Mucosa of descending colon (tissue), 3 donors: ENCODE data around the gene RNU5D-1. TPM values are rescaled to one million over a fixed set of nuclear protein-coding genes. Genes with fewer than 3 reads are reported as not detected.
"Not testable (repeated sequence)": the region's sequence is repeated elsewhere in the genome, so short reads cannot be mapped to it uniquely, and the experiment has no call there.

ENCODE experiments used
- ATAC-seq: fragments of 200-7000 bp; cut with Tn5 transposase; one replicate; pipeline ENCODE4 v1.9.1; 2020; ENCODE audit warnings: mild to moderate bottlenecking, moderate library complexity
- DNase-seq, 3 donors: peaks; one replicate each; pipeline ENCODE4 v3.0.0-alpha.2; 2020
- H3K36me3 ChIP-seq: fragments of 200-600 bp; one replicate; pipeline ENCODE4 v1.8.0; 2021; ENCODE audit warnings: low read depth, mild to moderate bottlenecking
- H3K4me1 ChIP-seq: fragments of 200-600 bp; one replicate; pipeline ENCODE4 v1.8.0; 2021; ENCODE audit warnings: low read depth, mild to moderate bottlenecking
- H3K4me3 ChIP-seq: fragments of 200-600 bp; one replicate; pipeline ENCODE4 v1.8.0; 2021; ENCODE audit warnings: mild to moderate bottlenecking
- H3K9me3 ChIP-seq: fragments of 200-600 bp; one replicate; pipeline ENCODE4 v1.8.0; 2021; ENCODE audit warnings: mild to moderate bottlenecking
- CTCF ChIP-seq: fragments of 200-600 bp; IDR thresholded peaks from one replicate; pipeline ENCODE4 v1.8.0; 2022; ENCODE audit warnings: antibody characterized with exemption, mild to moderate bottlenecking
- intact Hi-C, 2 donors: fragments of 100-400 bp; cut with DNase I in 1 of 2; cut with micrococcal nuclease in 1 of 2; formaldehyde crosslinking; loops; one replicate each; pipeline versions ENCODE4 v1.11.0 to v1.11.1; 2022; cut with DNase I, micrococcal nuclease
- total RNA-seq, 3 donors: library from RNA; stranded (reverse); fragmentation: NEBNext Ultra II Directional in 2 of 3; extraction: Animal tissue kit (Norgen Biotek cat#: 25700) in 2 of 3; gene quantifications; one replicate each; pipeline versions ENCODE4 v1.2.1 to v1.2.4, GENCODE V29; 2021 to 2023
- donor health status: DM: no; HTN: no; CAD: no; lungs with moderate emphysema.
- donor health status: DM: no; HTN: no; CAD: no.
- donor health status: DM: no; HTN: yes; CAD: no.

Gene RNU5D-1
- total RNA-seq, 3 donors from 2014 or later = 15.9 TPM; not detected in 2

- intact Hi-C loops = no loop called here
- Histone ChIP-seq H3K36me3 (no peaks in the 10 kb centered on the region), H3K4me1 (no peaks in the 10 kb centered on the region), H3K9me3 (no peaks in the 10 kb centered on the region), H3K4me3 (no peak overlapping the region)
- DNase-seq (no peak), ATAC-seq (no peak)
- no peak for TF ChIP-seq CTCF
Measured at GRCh38 chr1:44701141-44701573, 29.8 kb downstream of the RNU5D-1 start.

GRCh38 chr1:44700573-44700972, 30.4 kb downstream of the RNU5D-1 start:
- Histone ChIP-seq H3K4me3 (no peak overlapping the region), H3K36me3 (no peaks in the 10 kb centered on the region), H3K4me1 (no peaks in the 10 kb centered on the region), H3K9me3 (no peaks in the 10 kb centered on the region)
- intact Hi-C loops = no loop called here
- DNase-seq (no peak), ATAC-seq (no peak)
- no peak for TF ChIP-seq CTCF

DNA sequence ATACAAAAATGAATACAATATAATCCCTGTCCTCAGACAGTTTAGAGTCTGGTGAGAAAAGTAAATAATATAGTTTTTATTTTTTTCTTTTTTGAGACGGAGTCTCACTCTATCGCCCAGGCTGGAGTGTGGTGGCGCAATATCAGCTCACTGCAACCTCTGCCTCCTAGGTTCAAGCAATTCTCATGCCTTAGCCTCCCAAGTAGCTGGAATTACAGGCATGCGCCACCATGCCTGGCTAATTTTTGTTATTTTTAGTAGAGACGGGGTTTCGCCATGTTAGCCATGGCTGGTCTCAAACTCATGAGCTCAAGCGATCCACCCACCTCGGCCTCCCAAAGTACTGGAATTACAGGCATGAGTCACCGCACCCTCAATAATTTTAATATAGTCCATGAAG, 31.6 kb downstream of the RNU5D-1 start:
- DNase-seq, intact Hi-C loops, H3K4me3 ChIP-seq, H3K36me3 ChIP-seq, H3K4me1 ChIP-seq, ATAC-seq, H3K9me3 ChIP-seq: not testable (repeated sequence)

GRCh38 chr1:44698138-44698537, 32.8 kb downstream of the RNU5D-1 start:
- no peak overlapping the region for H3K4me3 ChIP-seq
- ATAC-seq = no peak
- no peaks in the 10 kb centered on the region for H3K4me1 ChIP-seq
- no peak for TF ChIP-seq CTCF
- no peaks in the 10 kb centered on the region for H3K9me3 ChIP-seq
- no peak for DNase-seq
- no peaks in the 10 kb centered on the region for H3K36me3 ChIP-seq
- intact Hi-C loops = no loop called here

- peak; percentile 69 for ATAC-seq
- Histone ChIP-seq H3K4me3 (no peak overlapping the region), H3K36me3 (no peaks in the 10 kb centered on the region), H3K9me3 (no peaks in the 10 kb centered on the region), H3K4me1 (no peaks in the 10 kb centered on the region)
- intact Hi-C loops = no loop called here
- TF ChIP-seq CTCF = no peak
- DNase-seq = no peak
Measured at GRCh38 chr1:44696789-44697345, 34.1 kb downstream of the RNU5D-1 start.

GRCh38 chr1:44696101-44696500, 34.9 kb downstream of the RNU5D-1 start:
- TF ChIP-seq CTCF = no peak
- Histone ChIP-seq H3K9me3 (no peaks in the 10 kb centered on the region), H3K4me3 (no peak overlapping the region), H3K4me1 (no peaks in the 10 kb centered on the region), H3K36me3 (no peaks in the 10 kb centered on the region)
- DNase-seq (no peak), ATAC-seq (no peak)
- intact Hi-C loops = no loop called here
